Measurements from ENCODE around the gene POPDC2.

GRCh38 chr3:119631516-119631915 lies 28.9 kb downstream of the POPDC2 start:
- no peak for TF ChIP-seq EZH2 (IDR thresholded peaks at IDR 0.05; ENCODE audit: insufficient read depth, poor library complexity, severe bottlenecking)
- TF ChIP-seq EZH2phosphoT487 (IDR thresholded peaks at IDR 0.05; ENCODE audit: insufficient read depth, low read depth) = no peak

Measured in GM23248 (cell line).